Liver (tissue), 9 donors: ENCODE results near the gene SPSB2. TPM values are rescaled to one million over a fixed set of nuclear protein-coding genes. Genes with fewer than 3 reads are reported as not detected.

Experiments
- DNase-seq: peaks from one replicate; pipeline ENCODE4 v3.0.0-alpha.2; 2017; ENCODE audit warnings: low spot score
- H3K27ac ChIP-seq, 2 donors: one replicate each; pipeline ENCODE4 v1.7.0; 2013; ENCODE audit warnings: inconsistent platforms in 2 of 2, low read length in 2 of 2, control low read depth in 1 of 2, low read depth in 1 of 2, mild to moderate bottlenecking in 1 of 2
- H3K27me3 ChIP-seq, 4 donors: one replicate each; pipeline versions ENCODE4 v1.6.1 to v1.7.0; 2013; ENCODE audit warnings: low read length in 3 of 4, inconsistent platforms in 1 of 4, mild to moderate bottlenecking in 1 of 4, moderate library complexity in 1 of 4; ENCODE audit not compliant: control insufficient read depth in 4 of 4, insufficient read depth in 4 of 4
- H3K36me3 ChIP-seq, 4 donors: one replicate each; pipeline versions ENCODE4 v1.6.1 to v1.7.0; 2013; ENCODE audit warnings: low read length in 3 of 4, mild to moderate bottlenecking in 3 of 4, low read depth in 1 of 4, moderate library complexity in 1 of 4; ENCODE audit not compliant: control insufficient read depth in 4 of 4, insufficient read depth in 3 of 4
- H3K4me1 ChIP-seq, 4 donors: one replicate each; pipeline versions ENCODE4 v1.6.1 to v1.7.0; 2013; ENCODE audit warnings: low read length in 3 of 4, mild to moderate bottlenecking in 3 of 4, moderate library complexity in 1 of 4; ENCODE audit not compliant: control insufficient read depth in 4 of 4, insufficient read depth in 4 of 4
- H3K4me3 ChIP-seq, 3 donors: one replicate each; pipeline versions ENCODE4 v1.6.1 to v1.7.0; 2013; ENCODE audit warnings: low read length in 3 of 3, control low read depth in 1 of 3, low read depth in 1 of 3, mild to moderate bottlenecking in 1 of 3
- H3K9ac ChIP-seq, 2 donors: one replicate each; pipeline ENCODE4 v1.7.0; 2013; ENCODE audit warnings: low read length in 2 of 2, mild to moderate bottlenecking in 2 of 2, moderate library complexity in 2 of 2, control low read depth in 1 of 2, low read depth in 1 of 2
- H3K9me3 ChIP-seq, 4 donors: one replicate each; pipeline versions ENCODE4 v1.6.1 to v1.7.0; 2013; ENCODE audit warnings: low read length in 3 of 4; ENCODE audit not compliant: control insufficient read depth in 4 of 4
- EGR1 ChIP-seq, 2 donors: IDR thresholded peaks; 2 replicates each; pipeline ENCODE4 v1.6.1; 2016 to 2018; ENCODE audit warnings: antibody characterized with exemption in 2 of 2, low read depth in 2 of 2
- FOXA1 ChIP-seq: IDR thresholded peaks from 2 replicates; pipeline ENCODE4 v1.6.1; 2016; ENCODE audit warnings: antibody characterized with exemption
- FOXA2 ChIP-seq: IDR thresholded peaks from 2 replicates; pipeline ENCODE4 v1.6.1; 2016; ENCODE audit warnings: antibody characterized with exemption
- GABPA ChIP-seq, 2 donors: IDR thresholded peaks in 1 of 2; conservative IDR thresholded peaks in 1 of 2; 2 replicates each; pipeline ENCODE4 v1.6.1; 2016; ENCODE audit warnings: antibody characterized with exemption in 2 of 2, mild to moderate bottlenecking in 1 of 2, moderate library complexity in 1 of 2
- HNF4G ChIP-seq: IDR thresholded peaks from 2 replicates; pipeline ENCODE4 v1.6.1; 2016; ENCODE audit warnings: antibody characterized with exemption
- JUND ChIP-seq, 2 donors: IDR thresholded peaks; 2 replicates each; pipeline ENCODE4 v1.6.1; 2016; ENCODE audit warnings: antibody characterized with exemption in 2 of 2
- RAD21 ChIP-seq, 2 donors: IDR thresholded peaks; 2 replicates each; pipeline ENCODE4 v1.6.1; 2016; ENCODE audit warnings: antibody characterized with exemption in 2 of 2, mild to moderate bottlenecking in 2 of 2
- SP1 ChIP-seq: IDR thresholded peaks from 2 replicates; pipeline ENCODE4 v1.6.1; 2018; ENCODE audit warnings: antibody characterized with exemption, mild to moderate bottlenecking
- TAF1 ChIP-seq: conservative IDR thresholded peaks from 2 replicates; pipeline ENCODE4 v1.6.1; 2016; ENCODE audit warnings: antibody characterized with exemption, mild to moderate bottlenecking
- WGBS: extraction: QIAGEN DNeasy Blood & Tissue Kit; methylation state at CpG from one replicate; pipeline ENCODE4 v1.1.7; 2013; 5-methylcytosine and 5-hydroxymethylcytosine counted together
- polyA plus RNA-seq, 2 donors: library from polyadenylated mRNA; stranded (reverse) in 1 of 2; unstranded in 1 of 2; fragments of 200-250 nt in 1 of 2; fragments of >200 nt in 1 of 2; fragmentation: Nextera tagmentation in 1 of 2; extraction: Ambion mirVana in 1 of 2; gene quantifications; one replicate each; pipeline versions ENCODE4 v1.2.1 to v1.2.3, GENCODE V29; 2013 to 2015
- total RNA-seq, 2 donors: library from RNA; depleted of rRNA; stranded (reverse); fragments of >200 nt; gene quantifications; one replicate each; pipeline ENCODE4 v1.2.3, GENCODE V29; 2014
- TF ChIP-seq, protein P1 (sequence below): fragments of 150-350 bp; IDR thresholded peaks from 2 replicates; pipeline ENCODE4 v1.5.1; 2017; ENCODE audit warnings: improper control_type of control experiment, low read depth, low read length; ENCODE audit not compliant: missing input control
- TF ChIP-seq, protein P2 (sequence below): IDR thresholded peaks from 2 replicates; pipeline ENCODE4 v1.6.1; 2016; ENCODE audit warnings: antibody characterized with exemption
- TF ChIP-seq, protein P3 (sequence below): IDR thresholded peaks from 2 replicates; pipeline ENCODE4 v1.6.1; 2016; ENCODE audit warnings: antibody characterized with exemption, mild to moderate bottlenecking
- TF ChIP-seq, protein P4 (sequence below): IDR thresholded peaks from 2 replicates; pipeline ENCODE4 v1.6.1; 2016; ENCODE audit warnings: antibody characterized with exemption
- TF ChIP-seq, protein P5 (sequence below): IDR thresholded peaks from 2 replicates; pipeline ENCODE4 v1.6.1; 2016; ENCODE audit warnings: antibody characterized with exemption
- donor health status: healthy.
- donor health status: healthy.
- donor health status: healthy.
- donor health status: healthy.
- donor health status: healthy.

SPSB2 gene
- total and polyA plus RNA-seq, 4 donors, result 3.2 to 4.6 (median 4.1) TPM

DNA sequence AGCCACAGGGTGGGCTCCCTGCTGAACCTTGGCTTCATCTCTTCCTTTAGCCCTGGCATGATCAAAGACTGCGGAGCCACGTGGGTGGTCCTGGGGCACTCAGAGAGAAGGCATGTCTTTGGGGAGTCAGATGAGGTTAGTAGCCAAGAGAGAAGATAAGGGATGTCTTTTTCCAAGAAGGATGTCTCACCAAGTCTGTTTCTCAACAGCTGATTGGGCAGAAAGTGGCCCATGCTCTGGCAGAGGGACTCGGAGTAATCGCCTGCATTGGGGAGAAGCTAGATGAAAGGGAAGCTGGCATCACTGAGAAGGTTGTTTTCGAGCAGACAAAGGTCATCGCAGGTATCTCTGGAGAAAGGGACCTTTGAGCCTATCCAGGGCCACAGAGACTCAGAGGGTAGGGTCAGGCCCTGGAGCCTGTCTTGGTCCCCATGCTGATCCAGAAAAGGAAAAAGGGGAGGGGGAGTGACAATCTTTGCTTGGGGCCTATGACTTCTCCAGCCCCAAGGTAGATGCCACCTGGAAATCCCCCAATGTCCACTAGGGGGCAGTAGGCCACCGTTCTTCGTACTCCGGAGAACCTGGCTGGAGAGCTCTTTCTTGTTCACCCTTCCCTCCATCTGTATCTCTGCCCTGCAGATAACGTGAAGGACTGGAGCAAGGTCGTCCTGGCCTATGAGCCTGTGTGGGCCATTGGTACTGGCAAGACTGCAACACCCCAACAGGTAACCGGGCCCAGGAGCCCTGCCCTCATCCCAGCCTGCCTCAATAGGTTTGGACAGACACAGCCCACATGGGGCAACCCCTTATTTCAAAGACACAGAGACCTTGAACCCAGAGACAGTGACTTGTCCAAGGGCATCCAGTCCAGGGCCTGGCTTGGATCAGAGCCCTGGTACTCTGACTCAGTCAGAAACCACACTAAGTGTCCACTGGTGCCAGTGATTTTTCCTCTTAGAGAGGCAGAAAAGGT lies 3.8 kb downstream of the SPSB2 start:
- H3K9me3 ChIP-seq, result no peaks in the 10 kb centered on the region
- peak overlapping the region in 1 of 2 donors; percentile 81 for H3K9ac ChIP-seq
- WGBS, result 23% methylated on average over 12 of the region's 12 CpGs
- H3K4me3 ChIP-seq, result peak overlapping the region in 2 of 3 donors; percentile 91 to 95
- peaks cover 4 to 25% (median 11%) of the 10 kb centered on the region in 4 donors for H3K36me3 ChIP-seq
- no peaks in the 10 kb centered on the region for H3K27me3 ChIP-seq
- no peak for TF ChIP-seq TAF1
- no peak for TF ChIP-seq JUND (IDR thresholded peaks at IDR 0.05)
- TF ChIP-seq, protein P1, sequence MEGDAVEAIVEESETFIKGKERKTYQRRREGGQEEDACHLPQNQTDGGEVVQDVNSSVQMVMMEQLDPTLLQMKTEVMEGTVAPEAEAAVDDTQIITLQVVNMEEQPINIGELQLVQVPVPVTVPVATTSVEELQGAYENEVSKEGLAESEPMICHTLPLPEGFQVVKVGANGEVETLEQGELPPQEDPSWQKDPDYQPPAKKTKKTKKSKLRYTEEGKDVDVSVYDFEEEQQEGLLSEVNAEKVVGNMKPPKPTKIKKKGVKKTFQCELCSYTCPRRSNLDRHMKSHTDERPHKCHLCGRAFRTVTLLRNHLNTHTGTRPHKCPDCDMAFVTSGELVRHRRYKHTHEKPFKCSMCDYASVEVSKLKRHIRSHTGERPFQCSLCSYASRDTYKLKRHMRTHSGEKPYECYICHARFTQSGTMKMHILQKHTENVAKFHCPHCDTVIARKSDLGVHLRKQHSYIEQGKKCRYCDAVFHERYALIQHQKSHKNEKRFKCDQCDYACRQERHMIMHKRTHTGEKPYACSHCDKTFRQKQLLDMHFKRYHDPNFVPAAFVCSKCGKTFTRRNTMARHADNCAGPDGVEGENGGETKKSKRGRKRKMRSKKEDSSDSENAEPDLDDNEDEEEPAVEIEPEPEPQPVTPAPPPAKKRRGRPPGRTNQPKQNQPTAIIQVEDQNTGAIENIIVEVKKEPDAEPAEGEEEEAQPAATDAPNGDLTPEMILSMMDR, result peak; percentile 81
- no peak for TF ChIP-seq FOXA2
- TF ChIP-seq FOXA1, result no peak
- TF ChIP-seq, protein P2, sequence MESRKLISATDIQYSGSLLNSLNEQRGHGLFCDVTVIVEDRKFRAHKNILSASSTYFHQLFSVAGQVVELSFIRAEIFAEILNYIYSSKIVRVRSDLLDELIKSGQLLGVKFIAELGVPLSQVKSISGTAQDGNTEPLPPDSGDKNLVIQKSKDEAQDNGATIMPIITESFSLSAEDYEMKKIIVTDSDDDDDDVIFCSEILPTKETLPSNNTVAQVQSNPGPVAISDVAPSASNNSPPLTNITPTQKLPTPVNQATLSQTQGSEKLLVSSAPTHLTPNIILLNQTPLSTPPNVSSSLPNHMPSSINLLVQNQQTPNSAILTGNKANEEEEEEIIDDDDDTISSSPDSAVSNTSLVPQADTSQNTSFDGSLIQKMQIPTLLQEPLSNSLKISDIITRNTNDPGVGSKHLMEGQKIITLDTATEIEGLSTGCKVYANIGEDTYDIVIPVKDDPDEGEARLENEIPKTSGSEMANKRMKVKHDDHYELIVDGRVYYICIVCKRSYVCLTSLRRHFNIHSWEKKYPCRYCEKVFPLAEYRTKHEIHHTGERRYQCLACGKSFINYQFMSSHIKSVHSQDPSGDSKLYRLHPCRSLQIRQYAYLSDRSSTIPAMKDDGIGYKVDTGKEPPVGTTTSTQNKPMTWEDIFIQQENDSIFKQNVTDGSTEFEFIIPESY, result no peak
- peak; percentile 82 to 86 for TF ChIP-seq RAD21 (IDR thresholded peaks at IDR 0.05)
- TF ChIP-seq HNF4G, result no peak
- no peak for TF ChIP-seq EGR1 (IDR thresholded peaks at IDR 0.05; ENCODE audit: low read depth in 2 of 2)
- TF ChIP-seq, protein P3, sequence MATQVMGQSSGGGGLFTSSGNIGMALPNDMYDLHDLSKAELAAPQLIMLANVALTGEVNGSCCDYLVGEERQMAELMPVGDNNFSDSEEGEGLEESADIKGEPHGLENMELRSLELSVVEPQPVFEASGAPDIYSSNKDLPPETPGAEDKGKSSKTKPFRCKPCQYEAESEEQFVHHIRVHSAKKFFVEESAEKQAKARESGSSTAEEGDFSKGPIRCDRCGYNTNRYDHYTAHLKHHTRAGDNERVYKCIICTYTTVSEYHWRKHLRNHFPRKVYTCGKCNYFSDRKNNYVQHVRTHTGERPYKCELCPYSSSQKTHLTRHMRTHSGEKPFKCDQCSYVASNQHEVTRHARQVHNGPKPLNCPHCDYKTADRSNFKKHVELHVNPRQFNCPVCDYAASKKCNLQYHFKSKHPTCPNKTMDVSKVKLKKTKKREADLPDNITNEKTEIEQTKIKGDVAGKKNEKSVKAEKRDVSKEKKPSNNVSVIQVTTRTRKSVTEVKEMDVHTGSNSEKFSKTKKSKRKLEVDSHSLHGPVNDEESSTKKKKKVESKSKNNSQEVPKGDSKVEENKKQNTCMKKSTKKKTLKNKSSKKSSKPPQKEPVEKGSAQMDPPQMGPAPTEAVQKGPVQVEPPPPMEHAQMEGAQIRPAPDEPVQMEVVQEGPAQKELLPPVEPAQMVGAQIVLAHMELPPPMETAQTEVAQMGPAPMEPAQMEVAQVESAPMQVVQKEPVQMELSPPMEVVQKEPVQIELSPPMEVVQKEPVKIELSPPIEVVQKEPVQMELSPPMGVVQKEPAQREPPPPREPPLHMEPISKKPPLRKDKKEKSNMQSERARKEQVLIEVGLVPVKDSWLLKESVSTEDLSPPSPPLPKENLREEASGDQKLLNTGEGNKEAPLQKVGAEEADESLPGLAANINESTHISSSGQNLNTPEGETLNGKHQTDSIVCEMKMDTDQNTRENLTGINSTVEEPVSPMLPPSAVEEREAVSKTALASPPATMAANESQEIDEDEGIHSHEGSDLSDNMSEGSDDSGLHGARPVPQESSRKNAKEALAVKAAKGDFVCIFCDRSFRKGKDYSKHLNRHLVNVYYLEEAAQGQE, result no peak
- TF ChIP-seq, protein P4, sequence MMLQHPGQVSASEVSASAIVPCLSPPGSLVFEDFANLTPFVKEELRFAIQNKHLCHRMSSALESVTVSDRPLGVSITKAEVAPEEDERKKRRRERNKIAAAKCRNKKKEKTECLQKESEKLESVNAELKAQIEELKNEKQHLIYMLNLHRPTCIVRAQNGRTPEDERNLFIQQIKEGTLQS, result no peak
- no peak for TF ChIP-seq SP1
- TF ChIP-seq, protein P5, sequence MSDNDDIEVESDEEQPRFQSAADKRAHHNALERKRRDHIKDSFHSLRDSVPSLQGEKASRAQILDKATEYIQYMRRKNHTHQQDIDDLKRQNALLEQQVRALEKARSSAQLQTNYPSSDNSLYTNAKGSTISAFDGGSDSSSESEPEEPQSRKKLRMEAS, result no peak
- no peak for TF ChIP-seq GABPA (IDR thresholded peaks at IDR 0.05 in 1 of 2, conservative IDR thresholded peaks at IDR 0.05 in 1 of 2)
- peak; percentile 89 for DNase-seq
- peak overlapping the region in 1 of 2 donors; percentile 99 for H3K27ac ChIP-seq
- peaks cover 3 to 54% (median 43%) of the 10 kb centered on the region in 4 donors for H3K4me1 ChIP-seq
